BJ (cell line): ENCODE data around the gene DNAAF8. TPM values are rescaled to one million over a fixed set of nuclear protein-coding genes. Genes with fewer than 3 reads are reported as not detected.

Experiments used
- CTCF ChIA-PET: fragments of 350-600 bp; formaldehyde crosslinking; extraction: SDS; loops from one replicate; lab custom pipeline; 2021; ENCODE audit warnings: antibody characterized with exemption, inconsistent platforms; lab: Yijun Ruan, JAX
- POLR2A ChIA-PET: fragments of 300-600 bp; sonication (Branson Sonifier 250); formaldehyde crosslinking; extraction: SDS; loops from one replicate; lab custom pipeline; 2021; ENCODE audit warnings: antibody characterized with exemption; lab: Charles Lee
- DNase-seq: peaks from one replicate; pipeline ENCODE4 v3.0.0-alpha.2; 2011; ENCODE audit warnings: low read depth
- H3K27me3 ChIP-seq: 2 replicates; pipeline ENCODE4 v1.6.0; 2011; ENCODE audit warnings: low read length; ENCODE audit not compliant: control insufficient read depth, insufficient read depth
- H3K36me3 ChIP-seq: 2 replicates; pipeline ENCODE4 v1.5.1; 2011; ENCODE audit warnings: low read length; ENCODE audit not compliant: control insufficient read depth, insufficient read depth
- H3K4me3 ChIP-seq: 2 replicates; pipeline ENCODE4 v1.5.1; 2011; ENCODE audit warnings: low read depth, mild to moderate bottlenecking, control low read depth, low read length
- polyA plus RNA-seq: library from polyadenylated mRNA; depleted of rRNA; stranded (reverse); fragments of >200 nt; gene quantifications from 2 replicates; pipeline ENCODE4 v1.2.3, GENCODE V29; 2011
- TF ChIP-seq, protein P1 (sequence below): IDR thresholded peaks from 2 replicates; pipeline ENCODE4 v1.5.1; 2011; ENCODE audit warnings: low read depth, mild to moderate bottlenecking, control low read depth, inconsistent platforms, low read length, moderate library complexity; ENCODE audit not compliant: insufficient read depth

DNAAF8 gene
- polyA plus RNA-seq, 1 experiment: 2.2 TPM

- peaks cover 33% of the 10 kb centered on the region for H3K36me3 ChIP-seq
- POLR2A ChIA-PET: no interaction called here
- no peak for DNase-seq
- TF ChIP-seq, protein P1, sequence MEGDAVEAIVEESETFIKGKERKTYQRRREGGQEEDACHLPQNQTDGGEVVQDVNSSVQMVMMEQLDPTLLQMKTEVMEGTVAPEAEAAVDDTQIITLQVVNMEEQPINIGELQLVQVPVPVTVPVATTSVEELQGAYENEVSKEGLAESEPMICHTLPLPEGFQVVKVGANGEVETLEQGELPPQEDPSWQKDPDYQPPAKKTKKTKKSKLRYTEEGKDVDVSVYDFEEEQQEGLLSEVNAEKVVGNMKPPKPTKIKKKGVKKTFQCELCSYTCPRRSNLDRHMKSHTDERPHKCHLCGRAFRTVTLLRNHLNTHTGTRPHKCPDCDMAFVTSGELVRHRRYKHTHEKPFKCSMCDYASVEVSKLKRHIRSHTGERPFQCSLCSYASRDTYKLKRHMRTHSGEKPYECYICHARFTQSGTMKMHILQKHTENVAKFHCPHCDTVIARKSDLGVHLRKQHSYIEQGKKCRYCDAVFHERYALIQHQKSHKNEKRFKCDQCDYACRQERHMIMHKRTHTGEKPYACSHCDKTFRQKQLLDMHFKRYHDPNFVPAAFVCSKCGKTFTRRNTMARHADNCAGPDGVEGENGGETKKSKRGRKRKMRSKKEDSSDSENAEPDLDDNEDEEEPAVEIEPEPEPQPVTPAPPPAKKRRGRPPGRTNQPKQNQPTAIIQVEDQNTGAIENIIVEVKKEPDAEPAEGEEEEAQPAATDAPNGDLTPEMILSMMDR: no peak
- H3K4me3 ChIP-seq: no peak overlapping the region
- CTCF ChIA-PET: no interaction called here
- H3K27me3 ChIP-seq: no peaks in the 10 kb centered on the region
These were observed 20.5 kb downstream of the DNAAF8 start for GRCh38 chr16:4754865-4755264.

DNA sequence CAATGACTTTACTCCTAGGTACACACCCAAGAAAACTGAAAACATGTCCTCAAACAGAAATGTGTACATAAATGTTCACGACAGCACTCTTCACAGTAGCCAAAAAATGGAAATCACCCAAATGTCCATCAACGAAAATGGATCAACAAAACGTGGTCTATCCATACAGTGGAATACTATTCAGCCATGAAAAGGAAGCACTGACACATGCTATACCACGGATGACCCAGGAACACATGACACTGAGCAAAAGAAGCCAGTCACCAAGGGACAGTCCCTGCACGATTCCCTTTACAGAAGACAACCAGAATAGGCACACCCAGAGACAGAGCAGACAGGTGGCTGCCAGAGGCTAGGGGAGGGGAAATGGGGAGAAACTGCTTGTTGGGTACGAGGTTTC, 21.4 kb downstream of the DNAAF8 start:
- ChIA-PET POLR2A (no interaction called here), CTCF (no interaction called here)
- no peak for DNase-seq

DNA sequence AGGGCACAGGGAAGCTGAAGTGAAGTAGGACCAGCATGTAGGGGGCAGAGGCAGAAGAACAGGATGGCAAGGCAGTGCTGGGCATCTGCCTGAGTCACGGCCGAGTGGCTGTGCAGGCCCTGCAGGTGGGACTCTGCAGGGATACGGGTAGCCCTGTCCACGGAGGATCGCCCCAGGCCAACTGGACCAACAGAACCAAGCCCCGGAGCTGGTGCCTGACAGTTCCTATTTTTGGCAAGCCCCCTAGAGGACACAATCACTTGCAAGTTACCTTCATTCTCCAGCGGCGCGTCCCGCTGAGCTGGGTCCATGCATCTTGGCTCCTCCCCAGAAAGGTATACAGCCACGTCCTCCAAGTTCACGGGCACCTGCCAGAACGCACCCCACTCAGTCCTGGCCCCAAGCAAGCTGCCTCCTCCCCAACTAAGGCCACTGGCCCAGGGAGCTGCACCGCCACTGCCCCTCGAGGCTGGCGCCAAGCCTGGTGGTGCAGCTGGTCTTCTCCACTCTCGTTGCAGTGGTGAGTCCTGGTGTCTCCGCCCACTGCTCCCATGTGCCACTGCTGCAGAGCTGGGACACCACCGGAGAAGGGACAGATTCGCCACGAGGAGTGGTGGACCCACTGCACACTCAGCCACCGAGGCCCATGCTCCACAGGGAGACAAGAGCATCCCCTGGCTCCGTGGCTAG, 26.0 kb downstream of the DNAAF8 start:
- CTCF ChIA-PET: no interaction called here
- H3K4me3 ChIP-seq: no peak overlapping the region
- no peak for DNase-seq
- no peaks in the 10 kb centered on the region for H3K27me3 ChIP-seq
- POLR2A ChIA-PET: no interaction called here
- H3K36me3 ChIP-seq: peaks cover 37% of the 10 kb centered on the region
- TF ChIP-seq, protein P1: no peak

More for the DNA sequence above, 21.4 kb downstream of the DNAAF8 start:
- Histone ChIP-seq H3K27me3 (no peaks in the 10 kb centered on the region), H3K36me3 (peaks cover 40% of the 10 kb centered on the region), H3K4me3 (no peak overlapping the region)
- TF ChIP-seq, protein P1: no peak

DNA sequence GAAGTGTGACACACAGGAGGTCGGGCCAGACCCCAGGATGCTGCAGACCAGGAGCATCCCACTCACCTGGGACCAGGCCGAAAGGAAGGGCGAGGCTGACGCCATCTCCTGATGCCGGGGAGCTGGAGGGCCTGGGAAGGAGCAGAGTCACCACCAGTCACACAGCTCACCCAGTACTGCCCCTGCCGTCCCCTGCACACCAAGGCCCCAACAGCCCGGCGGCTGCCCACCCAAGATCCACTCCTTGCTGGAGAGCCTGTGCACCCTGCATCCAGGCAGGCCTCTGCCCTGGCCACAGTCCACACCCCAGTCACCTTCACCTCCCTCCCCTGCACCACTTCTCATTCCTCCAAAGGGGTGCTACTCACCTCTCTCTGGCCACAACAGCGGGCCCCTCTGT, 27.9 kb downstream of the DNAAF8 start:
- no peak overlapping the region for H3K4me3 ChIP-seq
- CTCF ChIA-PET: no interaction called here
- POLR2A ChIA-PET: no interaction called here
- TF ChIP-seq, protein P1: no peak
- H3K36me3 ChIP-seq: peaks cover 33% of the 10 kb centered on the region
- no peaks in the 10 kb centered on the region for H3K27me3 ChIP-seq
- no peak for DNase-seq

- DNase-seq: no peak
- CTCF ChIA-PET: interaction anchor here (0.5 kb wide), 1 partner anchor 267 kb away, joined by 4 read pairs; no protein-coding TSS in a partner anchor
- H3K4me3 ChIP-seq: no peak overlapping the region
These were observed 29.5 kb downstream of the DNAAF8 start for GRCh38 chr16:4763791-4764190.

More at GRCh38 chr16:4763791-4764190, 29.5 kb downstream of the DNAAF8 start:
- POLR2A ChIA-PET: no interaction called here
- H3K27me3 ChIP-seq: no peaks in the 10 kb centered on the region
- TF ChIP-seq, protein P1: no peak
- peaks cover 29% of the 10 kb centered on the region for H3K36me3 ChIP-seq
